Ishikawa (cell line): ENCODE data around the gene PPM1F.

Source experiments
- CREB1 ChIP-seq: IDR thresholded peaks from 2 replicates; pipeline ENCODE4 v1.6.1; 2012; ENCODE audit warnings: low read depth
- EGR1 ChIP-seq: IDR thresholded peaks from 2 replicates; pipeline ENCODE4 v1.6.1; 2012
- EP300 ChIP-seq: IDR thresholded peaks from 2 replicates; pipeline ENCODE4 v1.6.1; 2012; ENCODE audit warnings: borderline replicate concordance
- FOXM1 ChIP-seq: IDR thresholded peaks from 2 replicates; pipeline ENCODE4 v1.6.1; 2012; ENCODE audit warnings: low read depth, borderline replicate concordance
- RAD21 ChIP-seq: IDR thresholded peaks from 2 replicates; pipeline ENCODE4 v1.6.1; 2012; ENCODE audit warnings: low read depth
- TAF1 ChIP-seq: IDR thresholded peaks from 2 replicates; pipeline ENCODE4 v1.6.1; 2012; ENCODE audit warnings: low read depth, mild to moderate bottlenecking
- TCF12 ChIP-seq: IDR thresholded peaks from 2 replicates; pipeline ENCODE4 v1.6.1; 2012; ENCODE audit warnings: low read depth
- TEAD4 ChIP-seq: IDR thresholded peaks from 2 replicates; pipeline ENCODE4 v1.6.1; 2012

- TF ChIP-seq EP300 (no peak), RAD21 (no peak), FOXM1 (no peak), TEAD4 (no peak), EGR1 (no peak), TCF12 (no peak), CREB1 (no peak), TAF1 (no peak)
Observed at GRCh38 chr22:21963286-21963685, 10.6 kb upstream of the PPM1F start.
